Subcutaneous abdominal adipose tissue (tissue), 5 donors: ENCODE results near the gene UBE2Z.
"Not testable (repeated sequence)": the region's sequence is repeated elsewhere in the genome, so short reads cannot be mapped to it uniquely, and the experiment has no call there.

Source experiments
- H3K27ac ChIP-seq: one replicate; pipeline ENCODE4 v1.7.0; 2013; ENCODE audit warnings: low read depth, mild to moderate bottlenecking, inconsistent platforms, low read length, moderate library complexity
- H3K27me3 ChIP-seq, 5 donors: one replicate each; pipeline ENCODE4 v1.7.0; 2013; ENCODE audit warnings: low read length in 5 of 5, inconsistent platforms in 1 of 5; ENCODE audit not compliant: control insufficient read depth in 5 of 5, insufficient read depth in 4 of 5
- H3K36me3 ChIP-seq, 5 donors: one replicate each; pipeline ENCODE4 v1.7.0; 2013; ENCODE audit warnings: low read length in 5 of 5; ENCODE audit not compliant: control insufficient read depth in 5 of 5, insufficient read depth in 5 of 5
- H3K4me1 ChIP-seq, 5 donors: one replicate each; pipeline ENCODE4 v1.7.0; 2013; ENCODE audit warnings: low read length in 5 of 5, mild to moderate bottlenecking in 3 of 5, moderate library complexity in 1 of 5; ENCODE audit not compliant: control insufficient read depth in 5 of 5, insufficient read depth in 5 of 5
- H3K4me3 ChIP-seq, 5 donors: one replicate each; pipeline ENCODE4 v1.7.0; 2013; ENCODE audit warnings: low read length in 5 of 5, low read depth in 1 of 5
- H3K9ac ChIP-seq, 5 donors: one replicate each; pipeline ENCODE4 v1.7.0; 2013; ENCODE audit warnings: low read length in 5 of 5, mild to moderate bottlenecking in 4 of 5, moderate library complexity in 3 of 5
- H3K9me3 ChIP-seq, 5 donors: one replicate each; pipeline ENCODE4 v1.7.0; 2013; ENCODE audit warnings: low read length in 5 of 5; ENCODE audit not compliant: control insufficient read depth in 5 of 5
- donor health status: healthy.
- donor health status: healthy.
- donor health status: healthy.
- donor health status: healthy.
- donor health status: healthy.

Gene UBE2Z

GRCh38 chr17:48925251-48925990 is 17.2 kb downstream of the UBE2Z start:
- Histone ChIP-seq H3K27me3 (no peaks in the 10 kb centered on the region), H3K36me3 (peaks cover 25 to 99% (median 86%) of the 10 kb centered on the region in 5 donors), H3K9ac (no peak overlapping the region), H3K4me3 (no peak overlapping the region), H3K9me3 (no peaks in the 10 kb centered on the region), H3K4me1 (peaks cover 0 to 3% (median 2%) of the 10 kb centered on the region in 5 donors), H3K27ac (no peak overlapping the region)

- H3K36me3 ChIP-seq, result peaks cover 27 to 99% (median 84%) of the 10 kb centered on the region in 5 donors
- no peaks in the 10 kb centered on the region for H3K9me3 ChIP-seq
- H3K4me3 ChIP-seq, result no peak overlapping the region
- no peaks in the 10 kb centered on the region for H3K27me3 ChIP-seq
- H3K27ac ChIP-seq, result no peak overlapping the region
- peaks cover 0 to 6% (median 5%) of the 10 kb centered on the region in 5 donors for H3K4me1 ChIP-seq
- no peak overlapping the region for H3K9ac ChIP-seq
Observed at GRCh38 chr17:48925991-48926342, 17.8 kb downstream of the UBE2Z start.

- no peak overlapping the region for H3K4me3 ChIP-seq
- H3K4me1 ChIP-seq, result peaks cover 0 to 6% (median 5%) of the 10 kb centered on the region in 5 donors
- no peak overlapping the region for H3K27ac ChIP-seq
- no peaks in the 10 kb centered on the region for H3K27me3 ChIP-seq
- no peak overlapping the region for H3K9ac ChIP-seq
- H3K9me3 ChIP-seq, result no peaks in the 10 kb centered on the region
- H3K36me3 ChIP-seq, result peaks cover 24 to 99% (median 86%) of the 10 kb centered on the region in 5 donors
Observed at GRCh38 chr17:48927978-48928745, 20.0 kb downstream of the UBE2Z start.

- Histone ChIP-seq H3K27me3 (no peaks in the 10 kb centered on the region), H3K4me1 (peaks cover 0 to 6% (median 5%) of the 10 kb centered on the region in 5 donors), H3K9me3 (no peaks in the 10 kb centered on the region), H3K9ac (no peak overlapping the region), H3K27ac (no peak overlapping the region), H3K4me3 (no peak overlapping the region), H3K36me3 (peaks cover 27 to 99% (median 86%) of the 10 kb centered on the region in 5 donors)
Observed at GRCh38 chr17:48928876-48929811, 20.9 kb downstream of the UBE2Z start.

GRCh38 chr17:48929812-48930165 is 21.6 kb downstream of the UBE2Z start:
- Histone ChIP-seq H3K27me3 (no peaks in the 10 kb centered on the region), H3K27ac (no peak overlapping the region), H3K9me3 (no peaks in the 10 kb centered on the region), H3K9ac (no peak overlapping the region), H3K36me3 (peaks cover 25 to 99% (median 88%) of the 10 kb centered on the region in 5 donors), H3K4me3 (no peak overlapping the region), H3K4me1 (peaks cover 0 to 6% (median 5%) of the 10 kb centered on the region in 5 donors)

- H3K9me3 ChIP-seq, result no peaks in the 10 kb centered on the region
- H3K36me3 ChIP-seq, result peaks cover 22 to 96% (median 82%) of the 10 kb centered on the region in 5 donors
- H3K27me3 ChIP-seq, result no peaks in the 10 kb centered on the region
- no peak overlapping the region for H3K4me3 ChIP-seq
- peaks cover 0 to 6% (median 5%) of the 10 kb centered on the region in 5 donors for H3K4me1 ChIP-seq
- no peak overlapping the region for H3K27ac ChIP-seq
- H3K9ac ChIP-seq, result no peak overlapping the region
Observed at GRCh38 chr17:48930435-48930873, 22.2 kb downstream of the UBE2Z start.

- Histone ChIP-seq H3K36me3 (peaks cover 28 to 90% (median 73%) of the 10 kb centered on the region in 5 donors), H3K4me3 (no peak overlapping the region), H3K9ac (no peak overlapping the region), H3K27ac (no peak overlapping the region), H3K27me3 (no peaks in the 10 kb centered on the region), H3K4me1 (peaks cover 0 to 6% (median 5%) of the 10 kb centered on the region in 5 donors), H3K9me3 (no peaks in the 10 kb centered on the region)
Observed at GRCh38 chr17:48933035-48933434, 24.8 kb downstream of the UBE2Z start.

- peak within 1 kb of the TSS; percentile 83 for H3K27ac ChIP-seq
- no peaks in the 10 kb centered on the region for H3K27me3 ChIP-seq
- H3K36me3 ChIP-seq, result peaks cover 0 to 13% (median 10%) of the 10 kb centered on the region in 5 donors
- peaks cover 7 to 26% (median 19%) of the 10 kb centered on the region in 5 donors for H3K4me1 ChIP-seq
- H3K9ac ChIP-seq, result peak within 1 kb of the TSS; percentile 81 to 96 (median 91)
- no peaks in the 10 kb centered on the region for H3K9me3 ChIP-seq
- peak within 1 kb of the TSS; percentile 81 to 95 (median 92) for H3K4me3 ChIP-seq
Observed at GRCh38 chr17:48944515-48945260, 36.5 kb downstream of the UBE2Z start, which contains the start of gene SNF8. SNF8 (minus strand) TSS chr17:48944842; CDS start chr17:48944734, 108 bp downstream.

- not testable (repeated sequence) for H3K27me3 ChIP-seq, H3K9me3 ChIP-seq, H3K36me3 ChIP-seq
- H3K27ac ChIP-seq, result peak overlapping the region; percentile 83
- peak overlapping the region in 3 of 5 donors; percentile 88 to 95 (median 91) for H3K9ac ChIP-seq
- peaks cover 7 to 26% (median 19%) of the 10 kb centered on the region in 5 donors for H3K4me1 ChIP-seq
- peak overlapping the region; percentile 74 to 95 (median 90) for H3K4me3 ChIP-seq
Observed at GRCh38 chr17:48945261-48945651, 37.0 kb downstream of the UBE2Z start.
